PFSK-1 (cell line): ENCODE data around the gene C1orf21.

Experiments used
- POLR2AphosphoS5 ChIP-seq: IDR thresholded peaks from 2 replicates; pipeline ENCODE4 v1.6.1; 2012; ENCODE audit warnings: low read depth, mild to moderate bottlenecking, control low read depth, low read length, moderate library complexity
- REST ChIP-seq, 2 experiments: IDR thresholded peaks; 2 replicates each; pipeline versions ENCODE4 v1.6.1 to v1.8.0; 2011 to 2012; ENCODE audit warnings: low read depth in 2 of 2, low read length in 2 of 2, control low read depth in 1 of 2, inconsistent platforms in 1 of 2, mild to moderate bottlenecking in 1 of 2, moderate library complexity in 1 of 2; ENCODE audit not compliant: insufficient read depth in 1 of 2
- SIN3A ChIP-seq: IDR thresholded peaks from 2 replicates; pipeline ENCODE4 v1.6.1; 2012; ENCODE audit warnings: mild to moderate bottlenecking, low read length, moderate library complexity, borderline replicate concordance; ENCODE audit not compliant: insufficient read depth
- TAF1 ChIP-seq: IDR thresholded peaks from 2 replicates; pipeline ENCODE4 v1.6.1; 2012; ENCODE audit warnings: low read length, control low read depth, borderline replicate concordance; ENCODE audit not compliant: insufficient read depth

DNA sequence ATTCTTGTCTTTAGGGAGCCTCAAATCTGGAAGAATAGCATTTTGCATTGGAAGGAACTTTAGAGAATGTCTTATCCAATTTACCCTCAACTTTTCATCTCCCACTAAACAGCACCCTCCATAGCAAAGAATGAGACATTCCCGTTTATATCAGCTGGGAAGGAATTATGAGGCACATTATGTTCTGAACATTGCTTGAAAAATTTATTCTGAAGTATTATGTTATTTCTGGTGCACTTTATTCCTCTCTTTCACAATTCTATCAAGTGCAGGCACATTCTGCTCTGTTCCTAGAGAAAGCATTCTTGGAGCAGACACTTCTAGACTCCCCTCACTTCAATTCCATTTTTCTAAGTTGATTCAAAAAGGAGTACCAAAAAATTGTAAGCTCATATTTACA lies 220.0 kb downstream of the C1orf21 start:
- TF ChIP-seq TAF1 (no peak), POLR2AphosphoS5 (no peak), REST (IDR thresholded peaks at IDR 0.05; ENCODE audit: insufficient read depth in 1 of 2, low read depth in 2 of 2, low read length in 2 of 2) (no peak), SIN3A (no peak)
